Left lung (tissue), 10 donors: ENCODE data around the gene C6orf89. TPM values are rescaled to one million over a fixed set of nuclear protein-coding genes. Genes with fewer than 3 reads are reported as not detected.

Experiments
- ATAC-seq: fragments of 200-7000 bp; cut with Tn5 transposase; one replicate; pipeline ENCODE4 v1.9.1; 2020; ENCODE audit warnings: moderate library complexity
- DNase-seq, 4 donors: peaks; one replicate each; pipeline ENCODE4 v3.0.0-alpha.2; 2013 to 2020
- H3K27ac ChIP-seq, 2 donors: fragments of 200-600 bp; sonication (generic) in 1 of 2; one replicate each; pipeline versions ENCODE4 v1.5.0 to v1.8.0; 2020 to 2021
- H3K27me3 ChIP-seq, 2 donors: fragments of 200-600 bp; sonication (generic) in 1 of 2; one replicate each; pipeline versions ENCODE4 v1.5.0 to v1.8.0; 2020 to 2021
- H3K36me3 ChIP-seq, 2 donors: fragments of 200-600 bp; sonication (generic) in 1 of 2; one replicate each; pipeline versions ENCODE4 v1.5.0 to v1.8.0; 2020 to 2021
- H3K4me1 ChIP-seq, 2 donors: fragments of 200-600 bp; one replicate each; pipeline ENCODE4 v1.8.0; 2021
- H3K4me3 ChIP-seq, 2 donors: fragments of 200-600 bp; sonication (generic) in 1 of 2; one replicate each; pipeline versions ENCODE4 v1.5.0 to v1.8.0; 2020 to 2021; ENCODE audit warnings: mild to moderate bottlenecking in 1 of 2
- H3K9me3 ChIP-seq, 2 donors: fragments of 200-600 bp; sonication (generic) in 1 of 2; one replicate each; pipeline versions ENCODE4 v1.5.0 to v1.8.0; 2020 to 2021
- CTCF ChIP-seq, 2 donors: fragments of 200-600 bp; sonication (generic) in 1 of 2; IDR thresholded peaks; one replicate each; pipeline versions ENCODE4 v1.5.0 to v1.8.0; 2021; ENCODE audit warnings: antibody characterized with exemption in 2 of 2
- intact Hi-C, 2 donors: fragments of 100-400 bp; cut with DNase I; formaldehyde crosslinking; loops; one replicate each; pipeline versions ENCODE4 v1.11.2 to v1.14.2; 2022
- polyA plus RNA-seq, 6 donors: library from polyadenylated mRNA; unstranded; fragments of 120-200 nt; gene quantifications; one replicate each; pipeline ENCODE4 v1.2.1, GENCODE V29; 2013; ENCODE audit not compliant: insufficient read length in 6 of 6
- total RNA-seq, 2 donors: library from RNA; stranded (reverse); fragmentation: NEBNext Ultra II Directional; extraction: Animal tissue kit (Norgen Biotek cat#: 25700); gene quantifications; one replicate each; pipeline ENCODE4 v1.2.1, GENCODE V29; 2021
- donor health status: DM: no; HTN: yes; CAD: no.
- donor health status: DM: no; HTN: no; CAD: no.

Gene C6orf89
- total and polyA plus RNA-seq, 8 donors: 43.8 to 59.6 (median 48.0) TPM

- no peak for DNase-seq
- intact Hi-C loops: no loop called here
- no peak overlapping the region for H3K27ac ChIP-seq
- H3K36me3 ChIP-seq: peaks cover 0 to 99% of the 10 kb centered on the region in 2 donors
- H3K4me1 ChIP-seq: peaks cover 0 to 28% of the 10 kb centered on the region in 2 donors
- H3K9me3 ChIP-seq: no peaks in the 10 kb centered on the region
- no peak for ATAC-seq
- TF ChIP-seq CTCF (IDR thresholded peaks at IDR 0.05): no peak
- H3K4me3 ChIP-seq: no peak overlapping the region
- H3K27me3 ChIP-seq: no peaks in the 10 kb centered on the region
Measured at GRCh38 chr6:36976509-36976908, 90.8 kb downstream of the C6orf89 start.

- Histone ChIP-seq H3K4me1 (peaks cover 0 to 32% of the 10 kb centered on the region in 2 donors), H3K4me3 (no peak overlapping the region), H3K36me3 (peaks cover 0 to 99% of the 10 kb centered on the region in 2 donors), H3K27me3 (no peaks in the 10 kb centered on the region), H3K9me3 (no peaks in the 10 kb centered on the region), H3K27ac (no peak overlapping the region)
- DNase-seq: no peak
- intact Hi-C loops: no loop called here
- ATAC-seq: no peak
- TF ChIP-seq CTCF (IDR thresholded peaks at IDR 0.05): no peak
Measured at GRCh38 chr6:36976931-36977330, 91.2 kb downstream of the C6orf89 start.

GRCh38 chr6:36977470-36977941 lies 91.8 kb downstream of the C6orf89 start:
- no peaks in the 10 kb centered on the region for H3K9me3 ChIP-seq
- DNase-seq (no peak), ATAC-seq (no peak)
- H3K27me3 ChIP-seq: no peaks in the 10 kb centered on the region
- intact Hi-C loops: no loop called here
- peaks cover 0 to 38% of the 10 kb centered on the region in 2 donors for H3K4me1 ChIP-seq
- no peak for TF ChIP-seq CTCF (IDR thresholded peaks at IDR 0.05)
- H3K4me3 ChIP-seq: no peak overlapping the region
- H3K36me3 ChIP-seq: peaks cover 0 to 93% of the 10 kb centered on the region in 2 donors
- no peak overlapping the region for H3K27ac ChIP-seq

Other genes starting within 250 kb of the C6orf89 start
- 100 to 1,000 TPM in 1 of 2 donors, 10 to 100 TPM in 1; 66.9 to 240 TPM for gene CDKN1A, start 207.2 kb upstream of the C6orf89 start, total RNA-seq
- 1 to 10 TPM; 4.7 to 7.4 (median 6.2) TPM for gene CDKN1A, start 207.2 kb upstream of the C6orf89 start, polyA plus RNA-seq
- under 1 TPM; 0.26 to 0.37 TPM for gene RAB44, start 188.1 kb upstream of the C6orf89 start, total RNA-seq
- under 1 TPM; 0.06 to 0.21 (median 0.13) TPM for gene RAB44, start 188.1 kb upstream of the C6orf89 start, polyA plus RNA-seq
- 1 to 10 TPM; 1.2 to 1.9 TPM for gene CPNE5, start 46.5 kb upstream of the C6orf89 start, total RNA-seq
- gene CPNE5, start 46.5 kb upstream of the C6orf89 start, polyA plus RNA-seq: 1 to 10 TPM; 6.3 to 7.3 (median 6.8) TPM
- 10 to 100 TPM; 19.6 to 24.5 TPM for gene PPIL1, start 11.1 kb upstream of the C6orf89 start, total RNA-seq
- 10 to 100 TPM; 31.9 to 45.3 (median 36.5) TPM for gene PPIL1, start 11.1 kb upstream of the C6orf89 start, polyA plus RNA-seq
- 1 to 10 TPM; 2.5 TPM for gene PI16, start 68.8 kb downstream of the C6orf89 start, total RNA-seq
- 1 to 10 TPM in 1 of 6 donors, under 1 TPM in 5; 0.15 to 1.0 (median 0.46) TPM for gene PI16, start 68.8 kb downstream of the C6orf89 start, polyA plus RNA-seq
- gene MTCH1, start 100.2 kb downstream of the C6orf89 start, total RNA-seq: 100 to 1,000 TPM; 189 to 192 TPM
- gene MTCH1, start 100.2 kb downstream of the C6orf89 start, polyA plus RNA-seq: 100 to 1,000 TPM; 145 to 187 (median 157) TPM
- gene FGD2, start 119.7 kb downstream of the C6orf89 start, total RNA-seq: 10 to 100 TPM; 24.7 to 60.3 TPM
- gene FGD2, start 119.7 kb downstream of the C6orf89 start, polyA plus RNA-seq: 1 to 10 TPM; 3.9 to 5.2 (median 4.5) TPM